C4-2B (cell line): ENCODE measurements around the gene DAPK1.
A peak's percentile ranks its signal among the peaks of the same experiment; 100 is the strongest.

Experiments used
- H3K27ac ChIP-seq: fragments of 450-650 bp; 2 replicates; pipeline ENCODE4 v1.5.1; 2017
- ZFX ChIP-seq: fragments of 450-650 bp; IDR thresholded peaks from 2 replicates; pipeline ENCODE4 v1.6.1; 2017
- TF ChIP-seq, protein P1 (sequence below): fragments of 450-650 bp; conservative IDR thresholded peaks from 2 replicates; pipeline ENCODE4 v1.5.1; 2017; ENCODE audit warnings: mild to moderate bottlenecking

Gene DAPK1

GRCh38 chr9:87497604-87498045 is at the start of gene DAPK1:
TSS of gene DAPK1 (plus strand) at chr9:87497867. CDS start at chr9:87499078, 1,211 bp downstream.
- TF ChIP-seq, protein P1, sequence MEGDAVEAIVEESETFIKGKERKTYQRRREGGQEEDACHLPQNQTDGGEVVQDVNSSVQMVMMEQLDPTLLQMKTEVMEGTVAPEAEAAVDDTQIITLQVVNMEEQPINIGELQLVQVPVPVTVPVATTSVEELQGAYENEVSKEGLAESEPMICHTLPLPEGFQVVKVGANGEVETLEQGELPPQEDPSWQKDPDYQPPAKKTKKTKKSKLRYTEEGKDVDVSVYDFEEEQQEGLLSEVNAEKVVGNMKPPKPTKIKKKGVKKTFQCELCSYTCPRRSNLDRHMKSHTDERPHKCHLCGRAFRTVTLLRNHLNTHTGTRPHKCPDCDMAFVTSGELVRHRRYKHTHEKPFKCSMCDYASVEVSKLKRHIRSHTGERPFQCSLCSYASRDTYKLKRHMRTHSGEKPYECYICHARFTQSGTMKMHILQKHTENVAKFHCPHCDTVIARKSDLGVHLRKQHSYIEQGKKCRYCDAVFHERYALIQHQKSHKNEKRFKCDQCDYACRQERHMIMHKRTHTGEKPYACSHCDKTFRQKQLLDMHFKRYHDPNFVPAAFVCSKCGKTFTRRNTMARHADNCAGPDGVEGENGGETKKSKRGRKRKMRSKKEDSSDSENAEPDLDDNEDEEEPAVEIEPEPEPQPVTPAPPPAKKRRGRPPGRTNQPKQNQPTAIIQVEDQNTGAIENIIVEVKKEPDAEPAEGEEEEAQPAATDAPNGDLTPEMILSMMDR: peak; percentile 29
- no peak for TF ChIP-seq ZFX
- peak within 1 kb of the TSS; percentile 44; the same call in 1 of the 2 replicates for H3K27ac ChIP-seq

GRCh38 chr9:87451149-87451548 is 46.5 kb upstream of the DAPK1 start:
- H3K27ac ChIP-seq: peak overlapping the region; percentile 19; the same call in 1 of the 2 replicates
- TF ChIP-seq, protein P1: no peak
- no peak for TF ChIP-seq ZFX

GRCh38 chr9:87455407-87455806 is 42.3 kb upstream of the DAPK1 start:
- no peak for TF ChIP-seq ZFX
- TF ChIP-seq, protein P1: no peak
- H3K27ac ChIP-seq: no peak overlapping the region

GRCh38 chr9:87461256-87461655 is 36.4 kb upstream of the DAPK1 start:
- no peak for TF ChIP-seq ZFX

GRCh38 chr9:87464110-87464991 is 33.3 kb upstream of the DAPK1 start:
- no peak overlapping the region for H3K27ac ChIP-seq
- TF ChIP-seq, protein P1: no peak
- TF ChIP-seq ZFX: no peak

More at GRCh38 chr9:87461256-87461655, 36.4 kb upstream of the DAPK1 start:
- no peak overlapping the region for H3K27ac ChIP-seq

GRCh38 chr9:87464992-87465378 is 32.7 kb upstream of the DAPK1 start:
- TF ChIP-seq, protein P1: no peak
- no peak for TF ChIP-seq ZFX
- no peak overlapping the region for H3K27ac ChIP-seq

DNA sequence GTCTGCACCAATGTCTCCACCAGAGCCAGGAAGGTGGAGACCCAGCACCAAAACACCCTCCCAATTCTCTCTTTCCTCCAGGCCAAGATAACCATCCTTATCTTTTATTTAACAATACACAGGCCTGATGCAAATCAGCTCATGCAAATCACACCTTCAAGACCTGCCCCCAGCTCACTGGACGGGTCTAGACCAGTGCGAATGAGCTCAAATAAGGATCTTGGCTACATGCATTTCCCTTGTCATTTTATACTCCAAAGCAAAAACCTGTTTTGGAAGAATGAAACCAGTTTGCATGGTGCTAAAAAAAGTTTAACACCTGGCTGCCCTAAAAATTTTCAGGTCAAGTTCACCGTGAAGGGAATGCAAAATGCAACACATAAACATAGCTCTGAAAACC is 31.9 kb upstream of the DAPK1 start:
- no peak for TF ChIP-seq ZFX
- TF ChIP-seq, protein P1: no peak
- H3K27ac ChIP-seq: no peak overlapping the region
